H1 (cell line): ENCODE measurements around the gene MBIP. TPM values are rescaled to one million over a fixed set of nuclear protein-coding genes. Genes with fewer than 3 reads are reported as not detected.

Experiments used
- CTCF ChIA-PET: fragments of 300-600 bp; sonication (Branson Sonifier 250); formaldehyde crosslinking; loops from one replicate; lab custom pipeline; 2021; ENCODE audit not compliant: partially characterized antibody; lab: Charles Lee
- POLR2A ChIA-PET: fragments of 300-600 bp; sonication (Branson Sonifier 250); formaldehyde crosslinking; loops from one replicate; lab custom pipeline; 2021; ENCODE audit warnings: inconsistent platforms; ENCODE audit not compliant: partially characterized antibody; lab: Charles Lee
- DNase-seq, 2 experiments: peaks; one replicate each; pipeline versions ENCODE4 v3.0.0 to v3.0.0-alpha.2; 2010 to 2022; ENCODE audit warnings: low spot score in 2 of 2, low read depth in 1 of 2, mixed read lengths in 1 of 2
- FAIRE-seq: peaks from 2 replicates; lab custom pipeline; 2011; peaks lifted over from hg19 to GRCh38; lab: Jason Lieb, UNC
- H2AFZ ChIP-seq: 2 replicates; pipeline ENCODE4 v1.8.1; 2012; ENCODE audit warnings: low read length, inconsistent platforms
- H2AK5ac ChIP-seq: 2 replicates; pipeline ENCODE4 v1.6.1; 2013; ENCODE audit warnings: low read depth, low read length
- H2BK120ac ChIP-seq: replicated peaks from 2 replicates; pipeline ENCODE3; 2013; ENCODE audit warnings: low read depth, low read length, inconsistent platforms
- H2BK12ac ChIP-seq: 2 replicates; pipeline ENCODE4 v1.6.1; 2013; ENCODE audit warnings: low read depth, low read length
- H2BK15ac ChIP-seq: 2 replicates; pipeline ENCODE4 v1.6.1; 2013; ENCODE audit warnings: low read length
- H2BK20ac ChIP-seq: 2 replicates; pipeline ENCODE4 v1.6.1; 2013; ENCODE audit warnings: low read length
- H2BK5ac ChIP-seq: 2 replicates; pipeline ENCODE4 v1.6.1; 2013; ENCODE audit warnings: low read depth, low read length
- H3K14ac ChIP-seq: 2 replicates; pipeline ENCODE4 v1.6.1; 2013; ENCODE audit warnings: inconsistent platforms; ENCODE audit not compliant: insufficient read length
- H3K18ac ChIP-seq: 2 replicates; pipeline ENCODE4 v1.6.1; 2013; ENCODE audit warnings: low read length; ENCODE audit errors: extremely low read depth
- H3K23ac ChIP-seq: 2 replicates; pipeline ENCODE4 v1.6.1; 2013; ENCODE audit warnings: inconsistent platforms; ENCODE audit not compliant: insufficient read length
- H3K23me2 ChIP-seq: 2 replicates; pipeline ENCODE4 v1.6.1; 2013; ENCODE audit warnings: low read depth, low read length
- H3K27ac ChIP-seq: 2 replicates; pipeline ENCODE4 v1.6.1; 2011; ENCODE audit warnings: low read depth, low read length, inconsistent platforms
- H3K27me3 ChIP-seq, 4 experiments: replicated peaks in 1 of 4; 1 replicate in 1 of 4; 2 replicates in 3 of 4; pipeline versions ENCODE4 v1.6.1 to v1.8.1; 2011 to 2013; ENCODE audit warnings: low read length in 3 of 4, mild to moderate bottlenecking in 3 of 4, inconsistent platforms in 2 of 4, mixed read lengths in 2 of 4, moderate library complexity in 1 of 4; ENCODE audit not compliant: control insufficient read depth in 3 of 4, insufficient read depth in 3 of 4; ENCODE audit errors: extremely low read depth in 1 of 4
- H3K36me3 ChIP-seq, 4 experiments: 2 replicates each; pipeline versions ENCODE4 v1.6.1 to v1.8.1; 2011 to 2013; ENCODE audit warnings: mild to moderate bottlenecking in 4 of 4, low read length in 3 of 4, moderate library complexity in 2 of 4, control low read depth in 1 of 4, inconsistent platforms in 1 of 4; ENCODE audit not compliant: insufficient read depth in 4 of 4, control insufficient read depth in 2 of 4
- H3K4ac ChIP-seq: replicated peaks from 2 replicates; pipeline ENCODE3; 2013; ENCODE audit warnings: low read length, low read depth, mixed read lengths, inconsistent platforms; ENCODE audit not compliant: insufficient read length
- H3K4me1 ChIP-seq, 4 experiments: replicated peaks in 1 of 4; 1 replicate in 1 of 4; 2 replicates in 3 of 4; pipeline versions ENCODE4 v1.6.1 to v1.8.1; 2011 to 2013; ENCODE audit warnings: low read length in 3 of 4, inconsistent platforms in 2 of 4, mixed read lengths in 1 of 4; ENCODE audit not compliant: insufficient read depth in 4 of 4, control insufficient read depth in 3 of 4
- H3K4me2 ChIP-seq, 2 experiments: 2 replicates each; pipeline versions ENCODE4 v1.6.1 to v1.8.1; 2011 to 2013; ENCODE audit warnings: low read depth in 2 of 2, low read length in 2 of 2, control low read depth in 1 of 2, inconsistent platforms in 1 of 2, mild to moderate bottlenecking in 1 of 2; ENCODE audit not compliant: insufficient read depth in 1 of 2
- H3K4me3 ChIP-seq, 4 experiments: fragments of 200-600, 300-600 bp in 1 of 4; sonication (generic), shearing (Covaris generic), sonication (Bioruptor Twin) in 1 of 4; 2 replicates each; pipeline versions ENCODE4 v1.5.1 to v1.8.1; 2011 to 2016; ENCODE audit warnings: low read length in 4 of 4, low read depth in 3 of 4, control low read depth in 2 of 4, inconsistent platforms in 2 of 4, mild to moderate bottlenecking in 2 of 4, mixed read lengths in 1 of 4, moderate library complexity in 1 of 4; ENCODE audit not compliant: insufficient read depth in 2 of 4; ENCODE audit errors: extremely low read depth in 1 of 4
- H3K56ac ChIP-seq: replicated peaks from 2 replicates; pipeline ENCODE3; 2013; ENCODE audit warnings: low read depth, mild to moderate bottlenecking, mixed read lengths, low read length, inconsistent platforms; ENCODE audit not compliant: insufficient read length
- H3K79me1 ChIP-seq: 2 replicates; pipeline ENCODE4 v1.6.1; 2013; ENCODE audit warnings: low read depth, low read length, control low read depth
- H3K79me2 ChIP-seq, 2 experiments: 2 replicates each; pipeline versions ENCODE4 v1.6.1 to v1.8.1; 2012 to 2013; ENCODE audit warnings: low read length in 2 of 2, mild to moderate bottlenecking in 2 of 2, inconsistent platforms in 1 of 2; ENCODE audit not compliant: insufficient read depth in 2 of 2, control insufficient read depth in 1 of 2
- H3K9ac ChIP-seq, 4 experiments: replicated peaks in 1 of 4; 1 replicate in 1 of 4; 2 replicates in 3 of 4; pipeline versions ENCODE4 v1.6.1 to v1.8.1; 2011 to 2013; ENCODE audit warnings: low read depth in 3 of 4, low read length in 3 of 4, control low read depth in 2 of 4, mild to moderate bottlenecking in 2 of 4, moderate library complexity in 2 of 4, inconsistent platforms in 1 of 4; ENCODE audit errors: extremely low read depth in 1 of 4
- H3K9me3 ChIP-seq, 2 experiments: 2 replicates each; pipeline versions ENCODE4 v1.6.1 to v1.8.1; 2012 to 2013; ENCODE audit warnings: mild to moderate bottlenecking in 2 of 2, moderate library complexity in 2 of 2, control low read depth in 1 of 2, inconsistent platforms in 1 of 2, low read depth in 1 of 2, low read length in 1 of 2, mixed read lengths in 1 of 2; ENCODE audit not compliant: insufficient read depth in 2 of 2
- H4K20me1 ChIP-seq, 2 experiments: replicated peaks in 1 of 2; 2 replicates each; pipeline versions ENCODE3 to v1.8.1; 2011 to 2013; ENCODE audit warnings: inconsistent platforms in 2 of 2, low read length in 2 of 2, mild to moderate bottlenecking in 1 of 2; ENCODE audit not compliant: insufficient read depth in 2 of 2, control insufficient read depth in 1 of 2
- H4K5ac ChIP-seq: 2 replicates; pipeline ENCODE4 v1.6.1; 2013; ENCODE audit warnings: low read length, low read depth, mixed read lengths, inconsistent platforms; ENCODE audit not compliant: insufficient read length
- H4K8ac ChIP-seq: 2 replicates; pipeline ENCODE4 v1.8.0; 2013; ENCODE audit warnings: mild to moderate bottlenecking, moderate library complexity, low read length, inconsistent platforms; ENCODE audit not compliant: insufficient read depth; ENCODE audit errors: extremely low read depth
- H4K91ac ChIP-seq: replicated peaks from 2 replicates; pipeline ENCODE3; 2013; ENCODE audit warnings: low read length, mixed read lengths, inconsistent platforms; ENCODE audit not compliant: insufficient read length
- CHD1 ChIP-seq: IDR thresholded peaks from 2 replicates; pipeline ENCODE4 v1.6.1; 2012; ENCODE audit warnings: low read depth, low read length, improper control_type of control experiment
- CREB1 ChIP-seq: IDR thresholded peaks from 2 replicates; pipeline ENCODE4 v1.6.1; 2012; ENCODE audit warnings: inconsistent platforms
- CTCF ChIP-seq, 3 experiments: IDR thresholded peaks; 1 replicate in 2 of 3; 2 replicates in 1 of 3; pipeline versions ENCODE4 v1.5.1 to v1.6.1; 2011; ENCODE audit warnings: low read length in 3 of 3, mild to moderate bottlenecking in 3 of 3, inconsistent platforms in 2 of 3, low read depth in 1 of 3, moderate library complexity in 1 of 3; ENCODE audit not compliant: insufficient read depth in 1 of 3; ENCODE audit errors: control extremely low read depth in 1 of 3
- EP300 ChIP-seq, 2 experiments: IDR thresholded peaks; 1 replicate in 1 of 2; 2 replicates in 1 of 2; pipeline ENCODE4 v1.6.1; 2011 to 2012; ENCODE audit warnings: low read depth in 2 of 2, low read length in 2 of 2, mild to moderate bottlenecking in 2 of 2, borderline replicate concordance in 1 of 2, inconsistent platforms in 1 of 2, moderate library complexity in 1 of 2
- KDM1A ChIP-seq: fragments of 200-600, 300-600 bp; sonication (generic); IDR thresholded peaks from 2 replicates; pipeline ENCODE4 v1.7.1; 2016; ENCODE audit warnings: mild to moderate bottlenecking, low read length, borderline replicate concordance
- MAX ChIP-seq: IDR thresholded peaks from 2 replicates; pipeline ENCODE4 v1.6.1; 2012; ENCODE audit warnings: inconsistent platforms
- NRF1 ChIP-seq: IDR thresholded peaks from 2 replicates; pipeline ENCODE4 v1.6.1; 2011; ENCODE audit warnings: mild to moderate bottlenecking, low read depth, low read length, improper control_type of control experiment
- POLR2A ChIP-seq, 2 experiments: IDR thresholded peaks; 1 replicate in 1 of 2; 2 replicates in 1 of 2; pipeline ENCODE4 v1.6.1; 2011; ENCODE audit warnings: low read depth in 2 of 2, low read length in 2 of 2, mild to moderate bottlenecking in 2 of 2; ENCODE audit errors: control extremely low read depth in 1 of 2
- RXRA ChIP-seq: IDR thresholded peaks from 2 replicates; pipeline ENCODE4 v1.6.1; 2011; ENCODE audit warnings: low read depth, mild to moderate bottlenecking, low read length, moderate library complexity; ENCODE audit not compliant: insufficient read depth
- SIRT6 ChIP-seq: IDR thresholded peaks from one replicate; pipeline ENCODE4 v1.7.1; 2012; ENCODE audit warnings: low read length, inconsistent platforms
- SIX5 ChIP-seq: IDR thresholded peaks from 2 replicates; pipeline ENCODE4 v1.6.1; 2011; ENCODE audit warnings: mild to moderate bottlenecking, low read depth, low read length
- WGBS, 2 experiments: shearing (Covaris generic) in 1 of 2; methylation state at CpG; one replicate each; pipeline versions ENCODE4 v1.1.6 to v1.1.7; 2013 to 2015; ENCODE audit warnings: low lambda C conversion rate in 2 of 2, mixed read lengths in 2 of 2, inconsistent platforms in 1 of 2, low coverage in 1 of 2, missing lambda C conversion rate in 1 of 2; ENCODE audit not compliant: insufficient replicate concordance in 2 of 2, insufficient coverage in 1 of 2, insufficient read length in 1 of 2; ENCODE audit errors: extremely low coverage in 1 of 2, missing lambda C conversion rate in 1 of 2; 5-methylcytosine and 5-hydroxymethylcytosine counted together
- polyA plus RNA-seq, 7 experiments: library from polyadenylated mRNA; depleted of rRNA in 3 of 7; stranded (reverse) in 5 of 7; unstranded in 2 of 7; fragments of >200 nt in 5 of 7; fragments of 200-250 nt in 2 of 7; gene quantifications; 1 replicate in 5 of 7; 2 replicates in 1 of 7; 4 replicates in 1 of 7; pipeline versions ENCODE4 v1.2.1 to v1.2.3, GENCODE V29; 2011 to 2013; ENCODE audit warnings: missing spikeins in 2 of 7, mixed read lengths in 2 of 7
- total RNA-seq: library from RNA; stranded (reverse); fragmentation: NEBNext Ultra II Directional; extraction: Animal tissue kit (Norgen Biotek cat#: 25700); gene quantifications from 2 replicates; pipeline ENCODE4 v1.2.1, GENCODE V29; 2021

Gene MBIP
- total and polyA plus RNA-seq, 2 of the 8 experiments (the other 6 are each of a cell fraction or from before 2014, with no cell fraction given) = 15.0 to 27.4 TPM

- Histone ChIP-seq H3K4ac (no peak overlapping the region), H3K79me1 (no peaks in the 10 kb centered on the region), H4K20me1 (no peaks in the 10 kb centered on the region), H2AFZ (peak overlapping the region; percentile 27; the same call in 1 of the 2 replicates), H3K9ac (no peak overlapping the region), H3K79me2 (no peaks in the 10 kb centered on the region), H3K27ac (no peak overlapping the region), H3K4me1 (no peaks in the 10 kb centered on the region), H2BK20ac (no peak overlapping the region), H2BK120ac (no peak overlapping the region), H3K9me3 (peaks cover 0 to 3% of the 10 kb centered on the region in 2 experiments; a peak in 1 of 4 replicates), H3K18ac (no peak overlapping the region), H4K5ac (no peak overlapping the region), H4K91ac (no peak overlapping the region), H2BK15ac (no peak overlapping the region), H3K4me2 (no peak overlapping the region), H3K23ac (no peak overlapping the region), H3K23me2 (no peaks in the 10 kb centered on the region), H3K56ac (no peak overlapping the region), H3K27me3 (no peaks in the 10 kb centered on the region), H4K8ac (no peak overlapping the region), H3K4me3 (no peak overlapping the region), H3K36me3 (no peaks in the 10 kb centered on the region), H2AK5ac (no peak overlapping the region), H2BK5ac (no peak overlapping the region), H2BK12ac (no peak overlapping the region), H3K14ac (no peak overlapping the region)
- POLR2A ChIA-PET = no interaction called here
- CTCF ChIA-PET = interaction anchor here (1.0 to 1.4 kb wide), 2 partner anchors 13 to 139 kb away, joined by 3 to 6 read pairs; no protein-coding TSS in a partner anchor
- DNase-seq (no peak), FAIRE-seq (no peak)
- 94% methylated on average over 2 of the region's 2 CpGs; no CpG with 5 or more reads in 1 of the 2 experiments for WGBS, 2 experiments
- TF ChIP-seq CHD1 (no peak), POLR2A (IDR thresholded peaks at IDR 0.05; ENCODE audit: control extremely low read depth in 1 of 2, low read depth in 2 of 2, low read length in 2 of 2) (no peak), SIRT6 (no peak), RXRA (no peak), EP300 (IDR thresholded peaks at IDR 0.05; ENCODE audit: borderline replicate concordance in 1 of 2, low read depth in 2 of 2, low read length in 2 of 2) (no peak), SIX5 (no peak), MAX (no peak), CTCF (IDR thresholded peaks at IDR 0.05; ENCODE audit: control extremely low read depth in 1 of 3, insufficient read depth in 1 of 3, low read depth in 1 of 3, low read length in 3 of 3) (no peak), CREB1 (no peak), KDM1A (no peak), NRF1 (no peak)
Measured at GRCh38 chr14:36361210-36361853, 40.9 kb upstream of the MBIP start.
